MM.1S (cell line): Measurements from ENCODE around the gene BCL2L1.

Experiments
- CTCF ChIP-seq: fragments of 300-600 bp; sonication (generic); IDR thresholded peaks from 2 replicates; pipeline ENCODE4 v1.5.1; 2016; ENCODE audit warnings: antibody characterized with exemption, low read length, mixed read lengths
- EZH2phosphoT487 ChIP-seq: fragments of 300-600 bp; sonication (generic); IDR thresholded peaks from 2 replicates; pipeline ENCODE4 v1.6.1; 2018; ENCODE audit warnings: antibody characterized with exemption, low read length

- TF ChIP-seq CTCF, result no peak
- no peak for TF ChIP-seq EZH2phosphoT487
These were observed 57.8 kb downstream of the BCL2L1 start for GRCh38 chr20:31664696-31665354.
